ENCODE results near the gene CLDN19.
A peak's percentile ranks its signal among the peaks of the same experiment; 100 is the strongest.

Gene CLDN19

GRCh38 chr1:42748021-42748420 is 8.0 kb upstream of the CLDN19 start:
- CTCF ChIA-PET, result interaction anchor here (0.8 to 4.7 kb wide), 4 partner anchors 11 to 404 kb away, joined by 3 to 35 read pairs (median 6); partner anchors contain the start of genes C1orf50 and P3H1
- POLR2A ChIA-PET, result no interaction called here
- TF ChIP-seq CTCF (IDR thresholded peaks at IDR 0.05; ENCODE audit: control extremely low read depth, extremely low read depth, low read depth, missing control alignments), result no peak
- DNase-seq (ENCODE audit: extremely low spot score), result no peak

DNA sequence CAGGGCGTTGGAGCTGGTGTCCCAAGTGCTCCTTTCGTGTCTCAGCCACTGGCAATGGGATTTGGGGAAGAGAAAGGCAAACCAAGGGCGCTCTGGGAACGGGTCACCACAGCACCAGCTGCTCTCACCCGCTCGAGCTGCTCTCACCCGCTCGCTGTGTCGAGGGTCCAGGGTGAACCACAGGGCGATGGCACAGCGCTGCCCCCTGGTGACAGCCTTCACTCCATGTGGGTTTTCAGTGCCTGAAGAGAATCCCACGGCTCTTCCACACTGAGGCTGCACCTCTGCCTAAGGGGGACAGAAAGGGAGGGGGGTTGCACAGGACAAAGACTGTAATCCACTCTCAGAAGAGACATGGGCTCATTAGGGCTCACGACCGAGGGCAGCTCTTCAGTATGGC is 7.1 kb upstream of the CLDN19 start:
- peak; percentile 59 for TF ChIP-seq CTCF (IDR thresholded peaks at IDR 0.05; ENCODE audit: control extremely low read depth, extremely low read depth, low read depth, missing control alignments)
- POLR2A ChIA-PET, result no interaction called here
- CTCF ChIA-PET, result interaction anchor here (0.8 to 4.7 kb wide), 9 partner anchors 9 to 403 kb away, joined by 3 to 35 read pairs (median 5); partner anchors contain the start of genes C1orf50 and P3H1
- peak; percentile 65 for DNase-seq (ENCODE audit: extremely low spot score)

DNA sequence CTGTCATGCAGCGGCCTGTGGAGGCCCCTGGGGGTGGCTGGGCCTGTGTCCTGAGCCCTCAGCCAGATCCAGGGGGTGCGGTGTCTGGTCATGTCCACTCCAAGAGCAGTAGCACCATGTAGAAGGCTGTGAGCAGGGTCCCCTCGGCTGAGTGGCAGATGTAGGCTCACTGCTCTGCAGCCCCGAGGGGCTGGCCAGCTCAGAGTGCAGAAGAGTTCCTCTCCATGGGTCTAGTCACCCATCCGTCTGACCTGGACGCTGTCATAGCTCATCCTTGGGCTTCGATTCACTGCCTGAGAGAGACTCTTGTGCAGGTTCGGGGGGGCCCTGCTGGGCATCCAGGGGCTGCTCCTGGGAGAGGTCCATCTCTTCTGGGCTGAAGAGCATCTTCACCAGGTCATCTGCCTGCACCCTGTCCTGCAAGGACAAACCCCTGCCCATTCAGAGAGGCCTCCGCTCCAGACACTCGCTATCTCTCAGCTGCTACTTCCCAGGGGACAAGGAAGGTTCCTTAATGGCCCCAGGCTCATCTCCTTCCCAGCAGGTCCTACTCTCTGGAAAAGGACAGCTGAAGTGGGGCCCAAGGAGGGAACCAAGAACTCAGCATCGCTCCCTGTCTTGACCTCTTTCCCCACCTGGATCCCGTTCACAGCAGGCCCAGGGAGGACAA is 6.5 kb upstream of the CLDN19 start:
- no peak for DNase-seq (ENCODE audit: extremely low spot score)
- CTCF ChIA-PET, result interaction anchor here (0.8 to 4.7 kb wide), 7 partner anchors 9 to 402 kb away, joined by 3 to 35 read pairs (median 5); partner anchors contain the start of genes C1orf50 and P3H1
- no peak for TF ChIP-seq CTCF (IDR thresholded peaks at IDR 0.05; ENCODE audit: control extremely low read depth, extremely low read depth, low read depth, missing control alignments)
- POLR2A ChIA-PET, result interaction anchor here (0.5 kb wide), 1 partner anchor 995 kb away, joined by 9 read pairs; no protein-coding TSS in a partner anchor

GRCh38 chr1:42745851-42746250 is 5.8 kb upstream of the CLDN19 start:
- DNase-seq (ENCODE audit: extremely low spot score), result no peak
- no peak for TF ChIP-seq CTCF (IDR thresholded peaks at IDR 0.05; ENCODE audit: control extremely low read depth, extremely low read depth, low read depth, missing control alignments)
- POLR2A ChIA-PET, result interaction anchor here (0.5 to 1.0 kb wide), 3 partner anchors 9 to 994 kb away, joined by 3 to 9 read pairs (median 5); partner anchors contain the start of gene YBX1
- CTCF ChIA-PET, result interaction anchor here (0.8 to 4.7 kb wide), 4 partner anchors 13 to 402 kb away, joined by 3 to 35 read pairs (median 9); no protein-coding TSS in a partner anchor

DNA sequence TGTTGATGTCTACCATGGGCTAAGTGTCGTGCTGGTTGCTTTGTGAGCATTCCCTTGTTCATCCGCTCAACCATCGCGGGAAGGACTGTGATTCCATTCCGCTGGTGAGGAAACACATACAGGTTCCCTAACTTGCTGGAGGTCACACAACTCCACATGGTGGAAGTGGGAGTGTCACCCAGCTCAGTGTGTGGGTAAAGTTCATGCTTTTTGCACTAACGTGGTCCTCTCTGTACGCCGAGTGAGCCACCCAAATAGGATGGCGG is 4.0 kb upstream of the CLDN19 start:
- CTCF ChIA-PET, result interaction anchor here (1.1 to 2.0 kb wide), 4 partner anchors 13 to 166 kb away, joined by 3 to 9 read pairs (median 4); no protein-coding TSS in a partner anchor
- no peak for DNase-seq (ENCODE audit: extremely low spot score)
- no peak for TF ChIP-seq CTCF (IDR thresholded peaks at IDR 0.05; ENCODE audit: control extremely low read depth, extremely low read depth, low read depth, missing control alignments)
- POLR2A ChIA-PET, result no interaction called here

DNA sequence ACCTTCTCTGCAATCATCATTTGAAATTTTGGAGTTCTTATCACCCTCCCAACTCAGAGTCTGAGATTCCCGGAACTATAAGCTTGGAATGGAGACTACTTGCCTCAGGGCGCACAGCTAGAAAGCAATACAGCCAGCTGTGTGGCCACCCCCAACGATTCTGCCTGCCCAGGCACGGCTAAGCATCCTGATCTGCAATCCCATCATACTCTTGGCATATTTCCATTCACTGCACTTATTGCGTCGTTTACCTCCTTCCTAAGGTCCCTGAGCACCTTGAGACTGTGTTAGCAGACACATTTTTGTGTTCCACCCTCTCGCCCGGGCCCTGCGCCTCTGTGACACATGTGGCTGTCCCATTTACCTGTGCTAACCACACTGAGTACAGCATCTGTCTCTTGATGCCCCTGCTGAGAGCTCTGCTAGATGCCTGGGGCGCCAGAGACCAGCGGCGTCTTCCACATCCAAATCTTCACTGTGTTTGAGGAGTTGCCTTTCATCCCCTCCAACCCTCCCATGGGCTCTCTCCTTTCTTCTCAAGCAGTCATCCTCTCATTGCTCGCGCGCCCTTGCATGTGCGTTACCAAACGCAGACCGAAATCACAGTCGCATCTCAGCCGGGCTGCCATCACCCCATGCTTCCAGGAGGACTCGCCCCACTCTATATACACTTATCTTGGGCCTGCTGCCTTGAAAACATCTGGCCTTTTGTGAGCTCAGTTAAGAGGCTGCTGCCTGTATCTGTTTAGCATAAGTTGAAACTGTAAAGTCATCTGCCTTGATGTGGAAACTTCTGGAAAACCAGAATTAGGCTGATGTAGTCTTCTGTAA is 3.5 kb upstream of the CLDN19 start:
- no peak for DNase-seq (ENCODE audit: extremely low spot score)
- ChIA-PET CTCF (interaction anchor here (1.1 to 2.0 kb wide), 3 partner anchors 14 to 165 kb away, joined by 3 to 9 read pairs (median 3); no protein-coding TSS in a partner anchor), POLR2A (no interaction called here)
- no peak for TF ChIP-seq CTCF (IDR thresholded peaks at IDR 0.05; ENCODE audit: control extremely low read depth, extremely low read depth, low read depth, missing control alignments)
